ENCODE measurements around the gene TOX2. TPM values are rescaled to one million over a fixed set of nuclear protein-coding genes. Genes with fewer than 3 reads are reported as not detected.

The TOX2 gene
- total and polyA plus RNA-seq, 4 donors: 1.2 to 15.4 (median 9.0) TPM

- no peak overlapping the region for H3K27ac ChIP-seq (ENCODE audit: low read depth, low read length)
- WGBS (ENCODE audit: insufficient coverage): 38% methylated on average over 2 of the region's 9 CpGs
- no peaks in the 10 kb centered on the region for H3K36me3 ChIP-seq (ENCODE audit: control insufficient read depth, insufficient read depth, low read length)
- H3K4me1 ChIP-seq (ENCODE audit: control insufficient read depth, insufficient read depth, low read length): peaks cover 20% of the 10 kb centered on the region
- no peaks in the 10 kb centered on the region for H3K9me3 ChIP-seq (ENCODE audit: control insufficient read depth, insufficient read depth, low read length)
- H3K4me3 ChIP-seq (ENCODE audit: low read depth, low read length): no peak overlapping the region
- DNase-seq (ENCODE audit: low read depth in 4 of 6, low spot score in 6 of 6): peak in 2 of 6 donors; percentile 54 to 80
- H3K27me3 ChIP-seq (ENCODE audit: control insufficient read depth, insufficient read depth, low read length): peaks cover 3% of the 10 kb centered on the region
These were observed 112.1 kb downstream of the TOX2 start for GRCh38 chr20:44026647-44027342.

- 70% methylated on average over 10 of the region's 11 CpGs for WGBS (ENCODE audit: insufficient coverage)
- Histone ChIP-seq H3K4me1 (ENCODE audit: control insufficient read depth, insufficient read depth, low read length) (peaks cover 24% of the 10 kb centered on the region), H3K4me3 (ENCODE audit: low read depth, low read length) (no peak overlapping the region), H3K27me3 (ENCODE audit: control insufficient read depth, insufficient read depth, low read length) (peaks cover 3% of the 10 kb centered on the region), H3K9me3 (ENCODE audit: control insufficient read depth, insufficient read depth, low read length) (no peaks in the 10 kb centered on the region), H3K27ac (ENCODE audit: low read depth, low read length) (no peak overlapping the region), H3K36me3 (ENCODE audit: control insufficient read depth, insufficient read depth, low read length) (no peaks in the 10 kb centered on the region)
- DNase-seq (ENCODE audit: low read depth in 4 of 6, low spot score in 6 of 6): no peak
These were observed 112.8 kb downstream of the TOX2 start for GRCh38 chr20:44027343-44028002.

- peaks cover 3% of the 10 kb centered on the region for H3K27me3 ChIP-seq (ENCODE audit: control insufficient read depth, insufficient read depth, low read length)
- no peak overlapping the region for H3K4me3 ChIP-seq (ENCODE audit: low read depth, low read length)
- 80% methylated on average over 6 of the region's 7 CpGs for WGBS (ENCODE audit: insufficient coverage)
- H3K27ac ChIP-seq (ENCODE audit: low read depth, low read length): no peak overlapping the region
- H3K9me3 ChIP-seq (ENCODE audit: control insufficient read depth, insufficient read depth, low read length): no peaks in the 10 kb centered on the region
- DNase-seq (ENCODE audit: low read depth in 4 of 6, low spot score in 6 of 6): no peak
- no peaks in the 10 kb centered on the region for H3K36me3 ChIP-seq (ENCODE audit: control insufficient read depth, insufficient read depth, low read length)
- H3K4me1 ChIP-seq (ENCODE audit: control insufficient read depth, insufficient read depth, low read length): peaks cover 26% of the 10 kb centered on the region
These were observed 113.5 kb downstream of the TOX2 start for GRCh38 chr20:44028003-44028730.

- no peak overlapping the region for H3K4me3 ChIP-seq (ENCODE audit: low read depth, low read length)
- H3K9me3 ChIP-seq (ENCODE audit: control insufficient read depth, insufficient read depth, low read length): no peaks in the 10 kb centered on the region
- no peak overlapping the region for H3K27ac ChIP-seq (ENCODE audit: low read depth, low read length)
- H3K4me1 ChIP-seq (ENCODE audit: control insufficient read depth, insufficient read depth, low read length): peaks cover 26% of the 10 kb centered on the region
- no peaks in the 10 kb centered on the region for H3K36me3 ChIP-seq (ENCODE audit: control insufficient read depth, insufficient read depth, low read length)
- peaks cover 3% of the 10 kb centered on the region for H3K27me3 ChIP-seq (ENCODE audit: control insufficient read depth, insufficient read depth, low read length)
- no peak for DNase-seq (ENCODE audit: low read depth in 4 of 6, low spot score in 6 of 6)
- WGBS (ENCODE audit: insufficient coverage): 80% methylated on average over 14 of the region's 14 CpGs
These were observed 114.5 kb downstream of the TOX2 start for GRCh38 chr20:44028868-44029847.

GRCh38 chr20:44029848-44030230, 115.2 kb downstream of the TOX2 start:
- Histone ChIP-seq H3K4me1 (ENCODE audit: control insufficient read depth, insufficient read depth, low read length) (peaks cover 26% of the 10 kb centered on the region), H3K27me3 (ENCODE audit: control insufficient read depth, insufficient read depth, low read length) (peaks cover 3% of the 10 kb centered on the region), H3K27ac (ENCODE audit: low read depth, low read length) (no peak overlapping the region), H3K9me3 (ENCODE audit: control insufficient read depth, insufficient read depth, low read length) (no peaks in the 10 kb centered on the region), H3K4me3 (ENCODE audit: low read depth, low read length) (no peak overlapping the region), H3K36me3 (ENCODE audit: control insufficient read depth, insufficient read depth, low read length) (no peaks in the 10 kb centered on the region)
- 89% methylated on average over 4 of the region's 4 CpGs for WGBS (ENCODE audit: insufficient coverage)
- no peak for DNase-seq (ENCODE audit: low read depth in 4 of 6, low spot score in 6 of 6)

- no CpG with 5 or more reads among the region's 2 CpGs for WGBS (ENCODE audit: insufficient coverage)
- H3K4me1 ChIP-seq (ENCODE audit: control insufficient read depth, insufficient read depth, low read length): peaks cover 26% of the 10 kb centered on the region
- H3K27ac ChIP-seq (ENCODE audit: low read depth, low read length): no peak overlapping the region
- H3K36me3 ChIP-seq (ENCODE audit: control insufficient read depth, insufficient read depth, low read length): no peaks in the 10 kb centered on the region
- peaks cover 2% of the 10 kb centered on the region for H3K27me3 ChIP-seq (ENCODE audit: control insufficient read depth, insufficient read depth, low read length)
- DNase-seq (ENCODE audit: low read depth in 4 of 6, low spot score in 6 of 6): no peak
- H3K9me3 ChIP-seq (ENCODE audit: control insufficient read depth, insufficient read depth, low read length): no peaks in the 10 kb centered on the region
- no peak overlapping the region for H3K4me3 ChIP-seq (ENCODE audit: low read depth, low read length)
These were observed 115.7 kb downstream of the TOX2 start for GRCh38 chr20:44030394-44030793.

GRCh38 chr20:44031001-44031574, 116.4 kb downstream of the TOX2 start:
- no peaks in the 10 kb centered on the region for H3K9me3 ChIP-seq (ENCODE audit: control insufficient read depth, insufficient read depth, low read length)
- no peaks in the 10 kb centered on the region for H3K36me3 ChIP-seq (ENCODE audit: control insufficient read depth, insufficient read depth, low read length)
- DNase-seq (ENCODE audit: low read depth in 4 of 6, low spot score in 6 of 6): no peak
- WGBS (ENCODE audit: insufficient coverage): 95% methylated on average over 14 of the region's 14 CpGs
- peaks cover 2% of the 10 kb centered on the region for H3K27me3 ChIP-seq (ENCODE audit: control insufficient read depth, insufficient read depth, low read length)
- H3K4me1 ChIP-seq (ENCODE audit: control insufficient read depth, insufficient read depth, low read length): peaks cover 31% of the 10 kb centered on the region
- H3K27ac ChIP-seq (ENCODE audit: low read depth, low read length): no peak overlapping the region
- H3K4me3 ChIP-seq (ENCODE audit: low read depth, low read length): no peak overlapping the region

GRCh38 chr20:44031781-44032582, 117.3 kb downstream of the TOX2 start:
- Histone ChIP-seq H3K4me3 (ENCODE audit: low read depth, low read length) (no peak overlapping the region), H3K9me3 (ENCODE audit: control insufficient read depth, insufficient read depth, low read length) (no peaks in the 10 kb centered on the region), H3K4me1 (ENCODE audit: control insufficient read depth, insufficient read depth, low read length) (peaks cover 34% of the 10 kb centered on the region), H3K27ac (ENCODE audit: low read depth, low read length) (no peak overlapping the region), H3K36me3 (ENCODE audit: control insufficient read depth, insufficient read depth, low read length) (no peaks in the 10 kb centered on the region), H3K27me3 (ENCODE audit: control insufficient read depth, insufficient read depth, low read length) (peaks cover 2% of the 10 kb centered on the region)
- 48% methylated on average over 8 of the region's 12 CpGs for WGBS (ENCODE audit: insufficient coverage)
- peak in 1 of 6 donors; percentile 76 for DNase-seq (ENCODE audit: low read depth in 4 of 6, low spot score in 6 of 6)
